IPS-18c (cell line): ENCODE data around the gene ST3GAL5.
"Not testable (repeated sequence)": the region's sequence is repeated elsewhere in the genome, so short reads cannot be mapped to it uniquely, and the experiment has no call there.

Experiments used
- H3K4me3 ChIP-seq: 2 replicates; pipeline ENCODE4 v1.7.0; 2013; ENCODE audit warnings: low read depth, mild to moderate bottlenecking, low read length, moderate library complexity; ENCODE audit not compliant: insufficient read depth
- H3K9me3 ChIP-seq: one replicate; pipeline ENCODE4 v1.6.1; 2013; ENCODE audit warnings: mild to moderate bottlenecking, low read length, moderate library complexity; ENCODE audit not compliant: control insufficient read depth, insufficient read depth

ST3GAL5 gene

GRCh38 chr2:85888684-85889626 is at the start of gene ST3GAL5:
ST3GAL5 (minus strand) TSS chr2:85888990; CDS start chr2:85888905, 85 bp downstream.
- Histone ChIP-seq H3K4me3 (peak within 1 kb of the TSS; percentile 73), H3K9me3 (no peaks in the 10 kb centered on the region)

DNA sequence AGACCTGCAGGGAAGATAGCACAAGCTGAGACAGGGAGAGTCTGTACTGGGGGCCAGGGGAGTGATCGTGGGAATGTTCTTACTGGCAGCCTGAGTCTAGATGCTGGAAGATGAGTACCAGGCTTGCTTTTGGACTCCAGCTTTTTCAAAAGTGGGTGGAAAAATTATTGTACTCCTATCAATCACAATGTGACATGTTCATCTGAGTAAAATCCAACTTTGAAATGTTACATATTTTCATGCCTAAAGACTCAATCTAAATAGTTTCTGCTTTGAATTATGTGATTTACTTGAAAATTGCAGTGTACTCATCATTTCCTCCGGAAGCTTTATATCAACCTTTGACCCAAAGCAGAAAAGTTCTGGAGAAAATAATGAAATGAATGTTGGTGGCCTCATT is 49.7 kb upstream of the ST3GAL5 start:
- Histone ChIP-seq H3K9me3 (peaks cover 8% of the 10 kb centered on the region), H3K4me3 (no peak overlapping the region)

- Histone ChIP-seq H3K4me3 (no peak overlapping the region), H3K9me3 (peaks cover 4% of the 10 kb centered on the region)
These were observed 48.3 kb upstream of the ST3GAL5 start for GRCh38 chr2:85937069-85937439.

GRCh38 chr2:85936421-85937068 is 47.8 kb upstream of the ST3GAL5 start:
- H3K9me3 ChIP-seq, result peaks cover under 1% of the 10 kb centered on the region
- H3K4me3 ChIP-seq, result no peak overlapping the region

DNA sequence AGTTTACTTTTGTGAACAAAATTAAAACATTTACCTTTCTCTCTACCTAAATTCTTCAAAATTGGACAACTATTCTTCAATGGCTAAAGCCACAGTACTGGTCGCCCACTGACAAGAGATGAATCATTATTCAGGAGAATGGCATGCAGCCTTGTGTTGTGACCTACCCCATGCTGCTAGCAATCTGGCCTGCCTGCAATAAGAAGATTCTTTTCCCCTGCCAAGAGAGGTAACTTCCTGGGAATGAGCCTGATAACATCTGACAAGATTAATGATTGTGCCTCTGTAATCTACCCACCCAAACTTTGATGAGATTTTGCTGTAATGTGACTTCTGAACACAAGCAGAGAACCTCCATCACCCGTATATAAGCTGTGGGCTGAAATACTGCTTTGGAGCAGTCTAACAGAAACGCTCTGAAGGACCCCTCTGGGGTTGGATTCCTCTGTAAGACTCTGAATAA is 47.0 kb upstream of the ST3GAL5 start:
- Histone ChIP-seq H3K9me3 (no peaks in the 10 kb centered on the region), H3K4me3 (no peak overlapping the region; the same call in 1 of the 2 replicates)

DNA sequence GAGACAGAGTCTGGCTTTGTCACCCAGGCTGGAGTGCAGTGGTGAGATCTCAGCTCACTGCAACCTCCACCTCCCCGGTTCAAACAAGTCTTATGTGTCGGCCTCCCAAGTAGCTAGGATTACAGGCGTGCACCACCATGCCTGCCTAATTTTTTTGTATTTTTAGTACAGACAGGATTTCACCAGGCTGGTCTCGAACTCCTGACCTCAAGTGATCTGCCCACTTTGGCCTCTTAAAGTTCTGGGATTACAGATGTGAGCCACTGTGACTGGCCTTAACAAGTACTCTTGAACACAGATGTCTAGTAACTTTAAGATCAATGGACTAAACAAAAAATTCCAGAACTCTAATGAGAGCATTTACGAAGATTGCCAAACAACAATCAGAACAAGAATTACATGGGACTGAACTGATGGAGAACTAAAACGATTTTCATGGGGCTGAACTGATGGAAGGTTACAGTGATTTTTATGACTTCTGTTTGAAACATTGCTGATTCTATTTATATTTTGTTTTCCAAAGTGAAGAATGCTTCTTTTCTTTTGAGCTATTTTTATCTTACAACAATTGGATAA is 46.5 kb upstream of the ST3GAL5 start:
- Histone ChIP-seq H3K4me3 (no peak overlapping the region), H3K9me3 (no peaks in the 10 kb centered on the region)

GRCh38 chr2:85933753-85934594 is 45.2 kb upstream of the ST3GAL5 start:
- Histone ChIP-seq H3K4me3 (no peak overlapping the region), H3K9me3 (no peaks in the 10 kb centered on the region)

DNA sequence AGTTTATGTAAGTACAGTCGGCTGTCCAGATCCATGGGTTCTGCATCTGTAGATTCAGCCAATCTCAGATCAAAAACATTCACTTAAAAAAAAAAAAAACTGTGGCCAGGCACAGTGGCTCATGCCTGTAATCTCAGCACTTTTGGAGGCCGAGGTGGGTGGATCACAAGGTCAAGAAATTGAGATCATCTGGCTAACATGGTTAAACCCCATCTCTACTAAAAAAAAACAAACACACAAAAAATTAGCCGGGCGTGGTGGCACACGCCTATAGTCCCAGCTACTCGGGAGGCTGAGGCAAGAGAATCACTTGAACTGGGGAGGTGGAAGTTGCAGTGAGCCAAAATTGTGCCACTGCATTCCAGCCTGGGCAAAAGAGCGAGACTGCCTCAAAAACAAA is 42.4 kb upstream of the ST3GAL5 start:
- H3K4me3 ChIP-seq, H3K9me3 ChIP-seq: not testable (repeated sequence)

DNA sequence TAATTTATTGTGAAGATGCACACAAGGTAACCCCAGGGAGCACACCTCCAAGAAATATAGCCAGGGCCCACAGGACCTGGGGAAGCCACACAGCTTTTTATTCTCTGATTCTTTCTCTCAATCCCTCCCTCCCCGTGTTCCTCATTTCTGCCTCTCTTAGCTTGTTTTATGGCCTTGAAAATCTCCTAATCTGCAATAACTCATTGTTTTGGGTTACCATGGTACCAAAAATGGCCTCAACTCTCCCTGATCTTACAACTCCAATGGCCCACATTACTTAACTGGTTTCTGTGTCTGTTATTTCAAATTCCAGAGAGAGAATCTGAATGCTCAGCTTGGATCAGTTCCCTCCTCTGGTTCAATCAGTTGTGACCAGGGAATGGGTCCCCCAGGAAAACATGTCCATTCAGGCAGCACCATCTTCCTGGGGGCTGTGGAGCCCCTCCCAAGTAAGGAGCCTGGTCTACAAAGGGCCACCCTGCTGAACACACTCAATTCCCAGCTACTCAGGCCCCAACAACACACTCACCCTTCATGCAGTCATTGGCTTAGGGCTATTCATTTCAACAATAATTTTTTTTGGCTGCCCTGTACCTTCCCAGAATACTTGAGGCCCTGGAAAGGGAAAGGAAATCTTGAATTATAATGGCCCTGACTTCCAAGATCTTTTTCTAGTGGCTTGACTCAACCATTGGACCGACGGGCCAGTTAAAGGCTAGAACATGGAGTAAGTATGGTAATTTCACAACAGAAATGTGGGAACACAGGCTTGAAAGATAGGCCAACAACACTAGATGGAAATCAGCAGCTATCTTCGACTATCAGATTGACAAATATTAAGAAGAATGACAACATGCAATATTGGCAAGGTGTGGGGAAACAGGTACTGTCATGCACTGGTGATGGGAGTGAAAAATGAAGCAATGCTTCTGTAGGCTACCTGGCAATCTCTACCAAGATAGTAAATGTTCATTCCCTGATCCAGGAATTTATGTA is 41.6 kb upstream of the ST3GAL5 start:
- H3K4me3 ChIP-seq, result no peak overlapping the region

DNA sequence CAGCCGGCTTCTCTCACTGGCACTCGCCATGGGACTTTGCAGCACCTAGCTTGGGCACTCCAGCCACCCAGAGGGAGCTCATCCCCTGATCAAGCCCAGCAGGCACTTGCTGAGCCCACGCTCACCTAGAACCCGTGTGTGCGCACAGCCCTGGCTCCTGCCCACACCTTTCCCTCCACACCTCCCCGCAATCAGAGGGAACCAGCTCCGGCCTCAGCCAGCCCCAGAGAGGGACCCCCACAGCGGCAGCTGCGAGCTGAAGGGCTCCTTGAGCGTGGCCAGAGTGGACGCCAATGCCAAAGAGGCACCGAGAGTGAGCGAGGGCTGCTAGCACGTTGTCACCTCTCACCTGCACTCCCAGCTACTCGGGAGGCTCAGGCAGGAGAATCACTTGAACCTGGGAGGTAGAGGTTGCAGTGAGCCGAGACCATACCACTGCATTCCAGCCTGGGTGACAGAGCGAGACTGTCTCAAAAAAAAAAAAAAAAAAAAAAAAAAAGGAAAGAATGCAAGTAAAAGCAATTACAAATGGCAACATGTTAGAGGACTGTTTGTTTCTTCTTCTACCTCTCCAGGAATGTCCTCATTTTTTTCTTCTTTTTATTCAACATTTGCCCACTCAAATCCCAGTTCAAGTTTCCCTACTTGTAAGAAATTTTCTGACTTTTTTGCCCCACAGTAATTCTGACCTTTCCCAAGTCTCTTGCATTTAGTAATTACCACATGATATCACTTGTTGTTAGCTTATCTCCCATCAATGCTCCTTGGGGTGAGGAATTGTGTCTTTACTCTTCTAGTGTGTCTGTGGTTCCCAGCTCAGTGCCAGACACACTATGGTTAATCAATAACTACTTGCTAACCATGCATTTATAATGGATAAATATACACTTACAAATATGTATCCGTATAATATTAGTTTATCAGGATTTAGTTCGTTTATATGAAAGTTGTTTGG is 40.6 kb upstream of the ST3GAL5 start:
- H3K9me3 ChIP-seq, result no peaks in the 10 kb centered on the region
- H3K4me3 ChIP-seq, result no peak overlapping the region

More for the DNA sequence above, 41.6 kb upstream of the ST3GAL5 start:
- H3K9me3 ChIP-seq, result no peaks in the 10 kb centered on the region

- Histone ChIP-seq H3K4me3 (no peak overlapping the region), H3K9me3 (no peaks in the 10 kb centered on the region)
These were observed 38.3 kb upstream of the ST3GAL5 start for GRCh38 chr2:85926931-85927661.

DNA sequence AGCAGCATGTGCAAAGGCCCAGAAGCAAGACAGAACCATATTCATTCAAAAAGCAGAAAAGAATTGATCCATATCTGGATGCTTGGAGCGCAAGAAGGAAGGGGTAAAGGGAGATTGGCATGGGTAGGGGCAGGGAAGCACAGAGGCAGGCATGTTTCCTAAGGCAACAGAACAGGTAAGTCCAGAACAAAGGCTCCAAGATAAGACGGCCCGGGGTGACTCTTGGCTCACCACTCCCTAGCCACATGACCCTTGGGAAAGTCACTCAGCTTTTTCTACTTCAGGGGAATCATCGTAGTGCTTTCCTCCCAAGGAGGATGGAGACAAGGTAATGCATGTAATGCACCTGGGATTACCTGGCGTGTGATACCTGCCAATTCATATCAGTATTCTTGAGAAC is 37.7 kb upstream of the ST3GAL5 start:
- H3K4me3 ChIP-seq, result no peak overlapping the region
- H3K9me3 ChIP-seq, result no peaks in the 10 kb centered on the region

DNA sequence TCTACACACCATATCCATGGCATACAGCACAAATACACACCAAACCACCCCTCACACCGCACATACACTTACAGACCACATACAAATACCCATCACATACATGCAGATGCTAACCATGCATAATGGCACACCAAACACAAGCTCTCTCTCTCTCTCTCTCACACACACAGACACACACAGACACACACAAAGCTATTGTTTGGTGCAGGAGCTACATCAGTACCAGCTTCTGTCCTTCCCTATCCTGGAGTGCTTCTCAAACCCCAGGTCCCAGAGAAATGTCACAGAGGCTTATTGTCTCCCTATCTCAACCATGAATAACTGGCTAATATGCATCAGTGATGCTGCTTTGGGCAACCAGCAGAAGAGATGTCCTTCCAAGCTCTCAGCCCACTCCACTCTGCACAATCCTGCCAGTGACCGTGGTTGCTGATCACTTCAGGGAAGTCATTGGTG is 36.5 kb upstream of the ST3GAL5 start:
- H3K9me3 ChIP-seq, result no peaks in the 10 kb centered on the region
- no peak overlapping the region for H3K4me3 ChIP-seq

GRCh38 chr2:85924522-85924921 is 35.7 kb upstream of the ST3GAL5 start:
- Histone ChIP-seq H3K9me3 (no peaks in the 10 kb centered on the region), H3K4me3 (no peak overlapping the region)
